Measurements from ENCODE around the gene PHLDB2. TPM values are rescaled to one million over a fixed set of nuclear protein-coding genes. Genes with fewer than 3 reads are reported as not detected.

The PHLDB2 gene
- polyA plus RNA-seq, 3 donors = 84.1 to 86.4 (median 85.9) TPM

GRCh38 chr3:111954228-111954990 lies 95.3 kb downstream of the PHLDB2 start:
- no peak for DNase-seq (ENCODE audit: low read depth in 3 of 3, low spot score in 2 of 3)

GRCh38 chr3:111955876-111956275 lies 96.8 kb downstream of the PHLDB2 start:
- no peak for DNase-seq (ENCODE audit: low read depth in 3 of 3, low spot score in 2 of 3)

- DNase-seq (ENCODE audit: low read depth in 3 of 3, low spot score in 2 of 3) = no peak
Measured at GRCh38 chr3:111956449-111956848, 97.4 kb downstream of the PHLDB2 start.

GRCh38 chr3:111956995-111957734 lies 98.1 kb downstream of the PHLDB2 start:
- DNase-seq (ENCODE audit: low read depth in 3 of 3, low spot score in 2 of 3) = no peak

GRCh38 chr3:111961461-111962164 lies 102.5 kb downstream of the PHLDB2 start:
- no peak for DNase-seq (ENCODE audit: low read depth in 3 of 3, low spot score in 2 of 3)

GRCh38 chr3:111963424-111963823 lies 104.4 kb downstream of the PHLDB2 start:
- no peak for DNase-seq (ENCODE audit: low read depth in 3 of 3, low spot score in 2 of 3)

- no peak for DNase-seq (ENCODE audit: low read depth in 3 of 3, low spot score in 2 of 3)
Measured at GRCh38 chr3:111965484-111965883, 106.4 kb downstream of the PHLDB2 start.

GRCh38 chr3:111967068-111967467 lies 108.0 kb downstream of the PHLDB2 start:
- no peak for DNase-seq (ENCODE audit: low read depth in 3 of 3, low spot score in 2 of 3)

- peak in 2 of 3 donors; percentile 65 to 72 for DNase-seq (ENCODE audit: low read depth in 3 of 3, low spot score in 2 of 3)
Measured at GRCh38 chr3:111967651-111968274, 108.7 kb downstream of the PHLDB2 start.

GRCh38 chr3:111968319-111969054 lies 109.4 kb downstream of the PHLDB2 start:
- no peak for DNase-seq (ENCODE audit: low read depth in 3 of 3, low spot score in 2 of 3)

- DNase-seq (ENCODE audit: low read depth in 3 of 3, low spot score in 2 of 3) = no peak
Measured at GRCh38 chr3:111970376-111970775, 111.3 kb downstream of the PHLDB2 start.

- peak in 1 of 3 donors; percentile 65 for DNase-seq (ENCODE audit: low read depth in 3 of 3, low spot score in 2 of 3)
Measured at GRCh38 chr3:111971533-111972130, 112.6 kb downstream of the PHLDB2 start.

- no peak for DNase-seq (ENCODE audit: low read depth in 3 of 3, low spot score in 2 of 3)
Measured at GRCh38 chr3:111972891-111973290, 113.8 kb downstream of the PHLDB2 start.

GRCh38 chr3:111975131-111975530 lies 116.1 kb downstream of the PHLDB2 start:
- DNase-seq (ENCODE audit: low read depth in 3 of 3, low spot score in 2 of 3) = no peak

GRCh38 chr3:111976254-111976653 lies 117.2 kb downstream of the PHLDB2 start:
- no peak for DNase-seq (ENCODE audit: low read depth in 3 of 3, low spot score in 2 of 3)

GRCh38 chr3:111978583-111979433 lies 119.7 kb downstream of the PHLDB2 start, which contains the start of gene ABHD10:
Gene ABHD10 (plus strand): TSS chr3:111979026. CDS start chr3:111979062, 36 bp downstream.
- peak; percentile 97 to 98 (median 98) for DNase-seq (ENCODE audit: low read depth in 3 of 3, low spot score in 2 of 3)

- no peak for DNase-seq (ENCODE audit: low read depth in 3 of 3, low spot score in 2 of 3)
Measured at GRCh38 chr3:111979434-111980038, 120.5 kb downstream of the PHLDB2 start.

- no peak for DNase-seq (ENCODE audit: low read depth in 3 of 3, low spot score in 2 of 3)
Measured at GRCh38 chr3:111980716-111981456, 121.8 kb downstream of the PHLDB2 start.

Measured in right renal cortex interstitium (tissue), 3 donors.